HG03045 (cell line): ENCODE data around the gene CLDN4.
"Not testable (repeated sequence)": the region's sequence is repeated elsewhere in the genome, so short reads cannot be mapped to it uniquely, and the experiment has no call there.

Experiments
- ATAC-seq: cut with Tn5 transposase; IDR thresholded peaks from one replicate; pipeline ENCODE4 v1.9.1; 2021; ENCODE audit warnings: mild to moderate bottlenecking, moderate library complexity; ENCODE audit not compliant: unreplicated experiment

Gene CLDN4

GRCh38 chr7:73842067-73842976 lies 11.5 kb downstream of the CLDN4 start, which contains the start of gene METTL27:
Gene METTL27 (minus strand): TSS chr7:73842516. CDS start chr7:73842140, 376 bp downstream.
- ATAC-seq: peak; percentile 97

- ATAC-seq: no peak
Observed at GRCh38 chr7:73844131-73844547, 13.3 kb downstream of the CLDN4 start.

DNA sequence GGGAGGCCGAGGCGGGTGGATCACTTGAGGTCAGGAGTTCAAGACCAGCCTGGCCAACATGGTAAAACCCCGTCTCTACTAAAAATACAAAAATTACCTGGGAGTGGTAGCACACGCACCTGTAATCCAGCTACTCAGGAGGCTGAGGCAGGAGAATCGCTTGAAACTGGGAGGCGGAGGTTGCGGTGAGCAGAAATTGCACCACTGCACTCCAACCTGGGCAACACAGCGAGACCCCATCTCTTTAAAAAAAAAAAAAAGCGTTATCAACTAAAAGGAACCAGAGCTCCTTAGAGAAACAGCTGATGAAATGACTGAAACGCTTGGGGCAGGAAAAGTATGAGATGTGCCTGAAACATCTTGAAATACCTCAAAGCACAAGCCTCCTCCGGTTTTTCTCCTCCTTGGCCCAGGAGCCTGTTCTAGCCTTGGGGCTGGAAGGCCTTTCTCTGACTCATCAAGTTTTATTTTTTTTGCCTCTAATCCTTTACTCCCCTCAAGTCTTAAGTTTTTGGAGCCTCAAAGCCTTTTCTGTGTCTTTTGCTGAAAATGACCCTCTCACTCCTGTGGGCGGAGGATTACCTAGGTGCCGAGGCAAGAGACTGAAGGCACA lies 14.2 kb downstream of the CLDN4 start:
- no peak for ATAC-seq

GRCh38 chr7:73845701-73846195 lies 15.0 kb downstream of the CLDN4 start:
- ATAC-seq: not testable (repeated sequence)

GRCh38 chr7:73847941-73848723 lies 17.3 kb downstream of the CLDN4 start:
- ATAC-seq: no peak

- no peak for ATAC-seq
Observed at GRCh38 chr7:73850781-73851207, 20.0 kb downstream of the CLDN4 start.

DNA sequence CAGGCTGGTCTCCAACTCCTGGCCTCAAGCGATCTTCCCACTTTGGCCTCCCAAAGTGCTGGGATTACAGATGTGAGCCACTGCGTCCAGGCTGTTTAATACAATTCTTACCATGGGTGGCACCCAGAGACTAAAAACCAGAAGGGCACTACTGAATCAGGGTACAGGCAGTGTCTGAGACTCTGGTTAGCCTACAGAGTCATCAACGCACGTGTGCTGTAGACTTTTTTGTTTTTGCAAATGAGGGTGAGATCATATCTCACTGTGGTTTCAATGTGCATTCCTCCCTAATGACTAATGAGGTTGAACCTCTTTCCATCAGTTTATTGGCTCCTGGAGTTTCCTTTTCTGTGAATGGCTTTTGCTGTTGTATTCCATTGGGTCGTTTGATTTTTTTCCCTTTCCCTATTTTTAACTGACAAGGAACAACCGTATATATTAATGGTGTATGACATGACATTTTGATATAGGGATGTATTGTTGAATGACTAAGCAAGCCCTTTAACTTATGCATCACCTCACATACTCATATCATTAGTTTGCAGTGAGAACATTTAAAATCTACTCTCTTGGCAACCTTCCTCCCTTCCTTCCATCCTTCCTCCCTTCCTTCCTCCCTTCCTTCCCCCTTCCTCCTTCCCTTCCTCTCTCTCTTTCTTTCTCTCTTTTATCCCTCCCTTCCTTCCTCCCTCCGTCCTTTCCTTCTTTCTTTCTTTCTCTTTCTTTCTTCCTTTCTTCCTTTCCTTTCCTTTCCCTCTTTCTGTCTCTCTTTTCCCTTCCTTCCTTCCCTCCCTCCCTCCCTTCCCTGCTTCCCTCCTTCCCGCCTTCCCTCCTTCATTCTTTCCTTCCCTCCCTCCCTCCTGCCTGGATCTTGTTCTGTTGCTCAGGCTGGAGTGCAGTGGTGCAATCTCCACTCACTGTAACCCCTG lies 20.9 kb downstream of the CLDN4 start:
- ATAC-seq: peak; percentile 83

DNA sequence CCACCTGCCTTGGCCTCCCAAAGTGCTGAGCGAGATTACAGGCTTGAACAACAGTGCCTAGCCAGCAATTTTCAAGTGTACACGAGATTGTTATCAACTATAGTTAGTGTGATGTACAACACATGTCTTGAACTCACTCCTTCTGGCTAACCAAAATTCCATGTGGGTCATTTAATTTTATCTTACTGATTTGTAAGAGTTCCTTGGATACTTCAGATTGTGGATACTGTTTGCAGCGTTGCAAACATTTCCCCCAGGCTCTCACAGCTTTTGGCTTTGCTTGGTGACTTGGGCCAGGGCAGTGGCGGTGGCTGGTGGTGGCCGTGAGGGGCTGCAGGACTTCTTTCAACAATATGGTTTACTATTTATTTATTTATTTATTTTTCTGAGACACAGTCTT lies 21.7 kb downstream of the CLDN4 start:
- ATAC-seq: no peak

DNA sequence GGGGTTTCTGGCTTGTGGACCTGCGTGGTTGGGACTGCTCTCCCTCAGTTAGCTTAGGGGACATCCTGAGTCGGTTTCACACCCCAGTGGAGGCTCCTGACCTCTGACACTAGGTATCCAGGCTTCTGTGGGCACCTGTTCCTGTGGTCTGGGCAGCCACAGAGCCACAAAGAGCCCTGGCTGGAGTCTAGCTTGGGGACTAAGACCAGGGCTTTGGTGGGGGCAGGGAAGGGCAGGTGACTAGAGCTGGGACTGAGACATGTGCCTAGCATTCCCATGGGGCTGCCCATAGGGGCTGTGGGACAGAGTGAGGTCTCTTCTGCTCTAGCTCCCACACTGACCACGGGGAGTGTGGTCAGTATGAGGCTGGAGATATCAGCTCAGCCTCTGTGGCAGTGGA lies 26.1 kb downstream of the CLDN4 start:
- ATAC-seq: no peak

- ATAC-seq: no peak
Observed at GRCh38 chr7:73858807-73859206, 28.0 kb downstream of the CLDN4 start.

DNA sequence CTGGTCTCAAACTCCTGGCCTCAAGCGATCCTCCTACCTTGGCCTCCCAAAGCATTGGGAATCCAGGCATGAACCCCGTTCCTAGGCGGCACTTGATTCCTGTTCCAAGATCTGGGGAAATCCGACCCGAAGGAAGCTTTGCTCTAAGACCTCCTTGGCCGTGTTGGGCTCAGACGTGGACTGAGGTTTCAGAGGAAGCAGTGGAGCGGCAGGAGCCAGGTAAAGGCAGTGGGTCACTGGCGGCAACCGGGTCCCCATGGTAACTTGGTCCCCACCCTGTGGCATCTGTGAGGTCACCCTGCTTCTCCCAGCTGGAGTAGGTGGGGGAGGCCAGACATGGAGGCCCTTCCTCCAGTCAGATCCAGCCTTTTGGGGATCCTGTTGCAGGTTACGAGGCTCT lies 30.1 kb downstream of the CLDN4 start, which contains the start of gene TMEM270:
Gene TMEM270 (plus strand): TSS at position 301 of the 400 bp plus-strand sequence. CDS start 36 bp downstream, at position 337.
- ATAC-seq: no peak

- no peak for ATAC-seq
Observed at GRCh38 chr7:73861305-73861704, 30.5 kb downstream of the CLDN4 start.

DNA sequence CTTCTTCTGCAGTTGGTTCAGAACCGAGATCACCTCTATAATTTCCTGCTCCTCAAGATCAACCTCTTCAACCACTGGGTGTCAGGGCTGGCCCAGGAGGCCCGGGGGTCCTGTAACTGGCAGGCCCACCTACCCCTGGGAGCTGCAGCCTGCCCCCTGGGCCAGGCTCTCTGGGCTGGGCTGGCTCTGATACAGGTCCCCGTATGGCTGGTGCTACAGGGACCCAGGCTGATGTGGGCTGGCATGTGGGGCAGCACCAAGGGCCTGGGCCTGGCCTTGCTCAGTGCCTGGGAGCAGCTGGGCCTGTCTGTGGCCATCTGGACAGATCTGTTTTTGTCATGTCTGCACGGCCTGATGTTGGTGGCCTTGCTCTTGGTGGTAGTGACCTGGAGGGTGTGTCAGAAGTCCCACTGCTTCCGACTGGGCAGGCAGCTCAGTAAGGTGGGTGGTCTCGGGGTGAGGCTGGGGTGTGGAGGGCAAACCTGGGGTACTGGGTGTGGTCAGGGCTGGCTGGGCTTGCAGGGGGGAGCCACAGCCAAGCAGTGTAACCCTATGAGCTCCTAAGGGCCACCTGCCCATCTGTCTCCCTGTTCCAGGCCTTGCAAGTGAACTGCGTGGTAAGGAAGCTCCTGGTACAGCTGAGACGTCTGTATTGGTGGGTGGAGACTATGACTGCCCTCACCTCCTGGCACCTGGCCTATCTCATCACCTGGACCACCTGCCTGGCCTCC lies 34.4 kb downstream of the CLDN4 start:
- no peak for ATAC-seq

DNA sequence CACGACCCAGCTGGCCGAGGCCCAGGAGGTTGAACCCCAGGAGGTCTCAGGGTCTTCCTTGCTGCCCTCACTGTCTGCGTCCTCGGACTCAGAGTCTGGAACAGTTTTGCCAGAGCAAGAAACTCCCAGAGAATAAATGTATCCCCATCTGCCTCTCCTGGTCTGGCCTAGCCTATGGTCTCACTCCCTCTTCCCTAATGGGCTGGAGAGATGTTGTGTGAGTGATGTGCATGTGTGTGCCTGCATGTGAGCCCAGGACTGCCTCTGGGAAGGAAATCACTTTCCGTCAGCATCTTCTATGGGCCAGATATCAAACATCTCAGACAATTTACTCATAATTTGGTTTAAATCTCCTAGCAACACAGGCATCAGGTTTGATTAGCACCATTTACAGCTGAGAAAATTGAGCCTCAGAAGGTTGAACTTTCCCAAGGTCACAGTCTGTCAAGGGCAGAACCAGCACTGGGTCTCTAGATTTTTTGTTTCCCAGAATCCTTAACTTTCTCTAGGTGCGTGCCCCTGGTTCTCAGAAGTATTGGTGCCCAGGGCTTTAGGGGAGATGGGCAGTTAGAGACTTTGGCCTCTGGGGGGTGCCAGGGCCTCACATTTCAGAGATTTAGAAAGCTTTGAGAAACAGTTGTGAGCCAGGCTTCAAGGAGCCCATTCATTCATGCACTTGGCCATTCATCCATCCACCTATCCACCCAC lies 35.1 kb downstream of the CLDN4 start:
- no peak for ATAC-seq

DNA sequence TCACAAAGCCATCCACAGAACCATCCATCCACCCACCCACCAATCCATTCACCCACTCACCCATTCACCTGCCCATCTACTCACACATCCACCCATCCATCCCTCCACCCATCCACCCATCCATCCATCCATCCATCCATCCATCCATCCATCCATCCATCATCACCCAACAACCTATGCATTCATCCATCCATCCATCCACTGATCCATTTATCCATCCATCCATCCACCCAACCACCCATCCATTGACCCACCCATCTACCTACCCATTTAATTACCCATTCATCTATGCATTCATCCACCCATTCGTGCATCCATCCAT lies 35.6 kb downstream of the CLDN4 start:
- no peak for ATAC-seq

DNA sequence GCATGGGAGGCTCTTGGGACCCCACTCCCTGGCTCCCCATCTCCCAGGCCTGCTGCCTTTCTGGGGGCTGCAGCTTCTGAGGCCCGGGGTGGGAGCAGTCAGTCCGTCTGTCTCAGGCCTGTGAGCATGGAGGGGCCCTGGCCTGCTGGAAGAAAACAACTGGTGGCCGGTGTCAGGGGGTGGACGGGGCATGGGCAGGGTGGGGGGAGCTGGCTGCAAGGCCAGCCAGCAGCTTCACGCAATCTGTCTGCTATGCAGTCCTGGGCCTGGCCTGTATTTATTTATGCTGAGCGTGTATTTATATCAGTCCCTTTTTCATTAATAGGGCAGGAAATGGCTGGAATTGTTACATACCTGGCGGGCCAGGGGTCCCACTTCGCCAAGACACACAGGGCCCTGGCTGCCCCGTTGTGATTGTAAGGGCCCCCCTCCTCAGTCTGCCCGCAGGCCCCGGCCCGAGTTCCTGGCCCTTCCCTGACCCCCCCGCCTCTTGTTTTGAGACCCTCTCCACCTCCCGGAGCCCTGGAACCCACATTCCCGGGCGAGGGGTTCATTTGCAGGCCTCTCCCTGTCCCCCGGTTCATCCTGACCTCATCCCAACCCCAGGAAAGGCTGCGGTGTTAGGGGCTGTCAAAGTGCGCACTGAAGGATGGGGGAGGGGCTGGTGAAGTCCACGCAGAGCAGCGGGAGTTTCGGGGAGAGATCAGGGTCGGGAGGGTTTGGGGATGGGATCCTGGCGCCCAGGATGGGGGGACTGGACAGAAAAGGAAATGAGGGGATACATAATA lies 38.4 kb downstream of the CLDN4 start:
- no peak for ATAC-seq

DNA sequence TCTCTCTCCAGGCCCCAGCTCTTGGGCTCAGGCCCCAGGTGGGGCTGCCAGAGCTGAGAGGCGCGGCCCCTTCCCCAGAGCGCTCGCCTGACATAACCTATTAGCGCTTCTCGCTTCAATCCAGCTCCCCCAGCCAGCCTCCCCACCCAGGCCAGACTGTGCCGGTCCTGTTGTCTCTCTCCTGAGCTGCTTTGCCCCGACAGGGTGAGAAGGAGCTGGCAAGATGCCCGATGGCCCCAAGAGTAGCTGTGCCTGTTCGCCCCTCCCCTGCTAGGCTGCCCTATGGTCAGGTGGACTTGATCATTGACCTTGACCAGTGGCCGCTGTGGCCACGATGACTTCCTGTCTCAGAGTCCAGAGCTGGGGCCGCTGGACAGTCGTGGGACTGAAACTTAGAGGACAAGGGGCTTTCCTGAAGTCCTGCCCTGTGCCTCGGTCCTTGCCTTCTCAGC lies 39.3 kb downstream of the CLDN4 start:
- no peak for ATAC-seq
